H9 (cell line): Measurements from ENCODE around the gene PADI6. TPM values are rescaled to one million over a fixed set of nuclear protein-coding genes. Genes with fewer than 3 reads are reported as not detected.

ENCODE experiments used
- DNase-seq: peaks from one replicate; pipeline ENCODE4 v3.0.0-alpha.2; 2017
- H2AFZ ChIP-seq: one replicate; pipeline ENCODE4 v1.6.1; 2013; ENCODE audit warnings: mild to moderate bottlenecking, low read length, control low read depth, moderate library complexity
- H2AK5ac ChIP-seq: 2 replicates; pipeline ENCODE4 v1.6.1; 2013; ENCODE audit warnings: low read length, control low read depth, mixed read lengths; ENCODE audit not compliant: insufficient read length
- H2BK120ac ChIP-seq: one replicate; pipeline ENCODE4 v1.6.1; 2013; ENCODE audit warnings: low read depth, mild to moderate bottlenecking, low read length, control low read depth, inconsistent platforms; ENCODE audit not compliant: poor library complexity, severe bottlenecking
- H2BK12ac ChIP-seq: 2 replicates; pipeline ENCODE4 v1.6.1; 2013; ENCODE audit warnings: low read length, control low read depth, mixed read lengths, low read depth; ENCODE audit not compliant: insufficient read length
- H2BK15ac ChIP-seq: 2 replicates; pipeline ENCODE4 v1.6.1; 2013; ENCODE audit warnings: low read depth, low read length, control low read depth
- H2BK20ac ChIP-seq: one replicate; pipeline ENCODE4 v1.6.1; 2013; ENCODE audit warnings: low read depth, mild to moderate bottlenecking, low read length, control low read depth, inconsistent platforms; ENCODE audit not compliant: poor library complexity, severe bottlenecking
- H2BK5ac ChIP-seq: 2 replicates; pipeline ENCODE4 v1.6.1; 2013; ENCODE audit warnings: low read length, control low read depth, mixed read lengths; ENCODE audit not compliant: insufficient read length
- H3K14ac ChIP-seq: 2 replicates; pipeline ENCODE4 v1.6.1; 2013; ENCODE audit warnings: low read length, control low read depth; ENCODE audit not compliant: insufficient read depth
- H3K18ac ChIP-seq: 2 replicates; pipeline ENCODE4 v1.6.1; 2013; ENCODE audit warnings: low read depth, mild to moderate bottlenecking, mixed read lengths, low read length, control low read depth; ENCODE audit not compliant: insufficient read length
- H3K23ac ChIP-seq: 2 replicates; pipeline ENCODE4 v1.6.1; 2013; ENCODE audit warnings: low read length, control low read depth, mixed read lengths, low read depth; ENCODE audit not compliant: insufficient read length
- H3K23me2 ChIP-seq: 2 replicates; pipeline ENCODE4 v1.6.1; 2013; ENCODE audit warnings: low read depth, mild to moderate bottlenecking, mixed read lengths, low read length, control low read depth; ENCODE audit not compliant: insufficient read length, poor library complexity, severe bottlenecking
- H3K27ac ChIP-seq: 2 replicates; pipeline ENCODE4 v1.5.1; 2013; ENCODE audit warnings: low read length, control low read depth, mixed read lengths, low read depth; ENCODE audit not compliant: insufficient read length
- H3K27me3 ChIP-seq: 2 replicates; pipeline ENCODE4 v1.6.1; 2013; ENCODE audit warnings: low read length, control low read depth, inconsistent platforms; ENCODE audit not compliant: insufficient read depth
- H3K4ac ChIP-seq: 2 replicates; pipeline ENCODE4 v1.6.1; 2013; ENCODE audit warnings: low read depth, mild to moderate bottlenecking, control low read depth, inconsistent platforms, low read length, moderate library complexity
- H3K4me1 ChIP-seq: 2 replicates; pipeline ENCODE4 v1.6.1; 2013; ENCODE audit warnings: low read length, control low read depth, inconsistent platforms; ENCODE audit not compliant: insufficient read depth
- H3K4me2 ChIP-seq: 2 replicates; pipeline ENCODE4 v1.6.1; 2013; ENCODE audit warnings: low read length, control low read depth, mixed read lengths; ENCODE audit not compliant: insufficient read length, insufficient read depth
- H3K56ac ChIP-seq: 2 replicates; pipeline ENCODE4 v1.6.1; 2013; ENCODE audit warnings: low read depth, mild to moderate bottlenecking, mixed read lengths, low read length, control low read depth; ENCODE audit not compliant: insufficient read length
- H3K79me1 ChIP-seq: 2 replicates; pipeline ENCODE4 v1.6.1; 2013; ENCODE audit warnings: low read depth, mild to moderate bottlenecking, moderate library complexity, low read length, control low read depth, inconsistent platforms; ENCODE audit not compliant: insufficient read depth, poor library complexity, severe bottlenecking
- H3K79me2 ChIP-seq: 2 replicates; pipeline ENCODE4 v1.6.1; 2013; ENCODE audit warnings: low read length, control low read depth, inconsistent platforms; ENCODE audit not compliant: insufficient read depth
- H3K9ac ChIP-seq: 2 replicates; pipeline ENCODE4 v1.6.1; 2013; ENCODE audit warnings: low read length, control low read depth, mixed read lengths; ENCODE audit not compliant: insufficient read length; ENCODE audit errors: extremely low read depth
- H3K9me3 ChIP-seq: one replicate; pipeline ENCODE4 v1.6.1; 2013; ENCODE audit warnings: low read depth, low read length, inconsistent platforms; ENCODE audit not compliant: control insufficient read depth
- H3T11ph ChIP-seq: one replicate; pipeline ENCODE4 v1.6.1; 2013; ENCODE audit warnings: mild to moderate bottlenecking, low read length, control low read depth, inconsistent platforms
- H4K20me1 ChIP-seq: one replicate; pipeline ENCODE4 v1.6.1; 2013; ENCODE audit not compliant: control insufficient read depth, insufficient read length, insufficient read depth
- H4K5ac ChIP-seq: 2 replicates; pipeline ENCODE4 v1.6.1; 2013; ENCODE audit warnings: low read depth, mild to moderate bottlenecking, mixed read lengths, low read length, control low read depth; ENCODE audit not compliant: insufficient read length
- H4K8ac ChIP-seq: replicated peaks from 2 replicates; pipeline ENCODE4 v1.6.1; 2013; ENCODE audit warnings: low read length, control low read depth, mixed read lengths, low read depth; ENCODE audit not compliant: insufficient read length
- H4K91ac ChIP-seq: 2 replicates; pipeline ENCODE4 v1.6.1; 2013; ENCODE audit warnings: low read depth, mild to moderate bottlenecking, moderate library complexity, mixed read lengths, low read length, control low read depth; ENCODE audit not compliant: insufficient read length
- H3K27ac Mint-ChIP-seq, 3 experiments: 2 replicates in 2 of 3; 3 replicates in 1 of 3; pipeline ENCODE4 v1.8.0; 2020 to 2021; ENCODE audit warnings: mixed read lengths in 3 of 3, mild to moderate bottlenecking in 1 of 3, moderate library complexity in 1 of 3
- H3K27me3 Mint-ChIP-seq: 2 replicates; pipeline ENCODE4 v1.8.0; 2021; ENCODE audit warnings: low read depth, mild to moderate bottlenecking, moderate library complexity, mixed read lengths
- H3K36me3 Mint-ChIP-seq, 3 experiments: 2 replicates in 2 of 3; 3 replicates in 1 of 3; pipeline ENCODE4 v1.8.0; 2020 to 2021; ENCODE audit warnings: low read depth in 3 of 3, mixed read lengths in 3 of 3; ENCODE audit not compliant: insufficient read depth in 1 of 3
- H3K4me1 Mint-ChIP-seq, 2 experiments: 2 replicates each; pipeline ENCODE4 v1.8.0; 2020; ENCODE audit warnings: mixed read lengths in 2 of 2
- H3K4me3 Mint-ChIP-seq, 2 experiments: 2 replicates in 1 of 2; 3 replicates in 1 of 2; pipeline ENCODE4 v1.8.0; 2020 to 2021; ENCODE audit warnings: mild to moderate bottlenecking in 2 of 2, mixed read lengths in 2 of 2, moderate library complexity in 1 of 2
- H3K9me3 Mint-ChIP-seq, 2 experiments: 2 replicates in 1 of 2; 3 replicates in 1 of 2; pipeline ENCODE4 v1.8.0; 2020; ENCODE audit warnings: mild to moderate bottlenecking in 2 of 2, mixed read lengths in 2 of 2, moderate library complexity in 1 of 2
- WGBS: extraction: QIAGEN DNeasy Blood & Tissue Kit; methylation state at CpG from one replicate; pipeline ENCODE4 v1.1.7; 2013; ENCODE audit warnings: missing lambda C conversion rate, low lambda C conversion rate, mixed read lengths; ENCODE audit not compliant: insufficient read length; ENCODE audit errors: extremely low coverage; 5-methylcytosine and 5-hydroxymethylcytosine counted together
- total RNA-seq: library from RNA; stranded (reverse); gene quantifications from 2 replicates; pipeline ENCODE4 v1.2.1, GENCODE V29; 2021
- TF ChIP-seq, protein P1 (sequence below): fragments of 200-600 bp; sonication (generic); conservative IDR thresholded peaks from 3 replicates; pipeline ENCODE4 v1.8.0; 2021; ENCODE audit warnings: antibody characterized with exemption, mild to moderate bottlenecking

Gene PADI6
- total RNA-seq, 1 experiment from 2014 or later = not detected

DNA sequence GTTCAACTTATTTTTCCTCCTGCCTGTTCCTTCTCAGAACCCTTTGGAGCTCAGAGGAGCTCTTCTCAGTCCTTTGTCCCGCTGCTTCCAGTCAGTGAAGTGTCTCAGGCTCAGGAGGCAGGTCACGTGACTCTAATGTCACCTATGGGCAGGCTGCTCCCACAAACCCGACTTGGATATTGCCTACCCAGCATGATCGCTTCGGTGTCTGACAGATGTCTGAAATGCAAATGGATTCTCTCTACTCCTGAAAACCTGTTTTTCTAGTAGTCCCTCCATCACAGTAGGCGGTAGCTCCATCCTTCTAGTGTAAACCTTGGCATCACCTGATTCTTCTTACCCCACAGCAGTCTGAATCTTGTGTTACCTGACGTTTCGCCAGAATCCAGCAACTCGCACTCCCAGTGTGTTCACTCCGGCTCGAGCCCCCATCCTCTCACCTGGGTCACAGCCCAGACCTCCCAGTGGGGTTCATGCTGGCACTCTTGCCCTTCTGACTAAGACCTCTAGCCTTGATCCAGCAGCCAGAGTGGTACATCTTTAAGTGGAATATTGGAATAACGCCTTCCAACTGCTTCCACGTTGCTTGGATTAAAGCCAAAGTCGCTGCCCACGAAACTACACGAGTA is 5.4 kb downstream of the PADI6 start:
- Histone ChIP-seq H3K27me3 (no peaks in the 10 kb centered on the region), H2BK20ac (no peak overlapping the region), H2BK15ac (no peak overlapping the region), H3T11ph (no peak overlapping the region), H3K14ac (peak overlapping the region; percentile 2; the same call in 1 of the 2 replicates), H2AFZ (no peak overlapping the region), H3K9me3 (no peaks in the 10 kb centered on the region), H3K27ac (no peak overlapping the region), H3K56ac (no peak overlapping the region), H2BK120ac (no peak overlapping the region), H3K23me2 (no peaks in the 10 kb centered on the region), H3K79me1 (no peaks in the 10 kb centered on the region), H3K23ac (no peak overlapping the region), H3K4me1 (peaks cover 8% of the 10 kb centered on the region; the same call in 1 of the 2 replicates), H3K9ac (no peak overlapping the region), H3K4me2 (peak overlapping the region; percentile 36), H3K18ac (peak overlapping the region; percentile 12), H3K79me2 (no peaks in the 10 kb centered on the region), H2BK5ac (no peak overlapping the region), H4K20me1 (no peaks in the 10 kb centered on the region), H2BK12ac (no peak overlapping the region), H4K5ac (no peak overlapping the region), H4K91ac (no peak overlapping the region), H4K8ac (no peak overlapping the region), H3K4ac (no peak overlapping the region), H2AK5ac (no peak overlapping the region)
- DNase-seq = peak; percentile 69
- Mint-ChIP-seq H3K4me1 (peaks cover 33 to 34% of the 10 kb centered on the region in 2 experiments), H3K27ac (peak overlapping the region in 1 of 3 experiments; percentile 81; a peak in 1 of 7 replicates), H3K4me3 (peak overlapping the region; percentile 4 to 34; a peak in 3 of 5 replicates), H3K27me3 (peaks cover 11% of the 10 kb centered on the region), H3K9me3 (no peaks in the 10 kb centered on the region; a peak in 1 of 5 replicates), H3K36me3 (no peaks in the 10 kb centered on the region)
- no CpG with 5 or more reads among the region's 16 CpGs for WGBS
- TF ChIP-seq, protein P1, sequence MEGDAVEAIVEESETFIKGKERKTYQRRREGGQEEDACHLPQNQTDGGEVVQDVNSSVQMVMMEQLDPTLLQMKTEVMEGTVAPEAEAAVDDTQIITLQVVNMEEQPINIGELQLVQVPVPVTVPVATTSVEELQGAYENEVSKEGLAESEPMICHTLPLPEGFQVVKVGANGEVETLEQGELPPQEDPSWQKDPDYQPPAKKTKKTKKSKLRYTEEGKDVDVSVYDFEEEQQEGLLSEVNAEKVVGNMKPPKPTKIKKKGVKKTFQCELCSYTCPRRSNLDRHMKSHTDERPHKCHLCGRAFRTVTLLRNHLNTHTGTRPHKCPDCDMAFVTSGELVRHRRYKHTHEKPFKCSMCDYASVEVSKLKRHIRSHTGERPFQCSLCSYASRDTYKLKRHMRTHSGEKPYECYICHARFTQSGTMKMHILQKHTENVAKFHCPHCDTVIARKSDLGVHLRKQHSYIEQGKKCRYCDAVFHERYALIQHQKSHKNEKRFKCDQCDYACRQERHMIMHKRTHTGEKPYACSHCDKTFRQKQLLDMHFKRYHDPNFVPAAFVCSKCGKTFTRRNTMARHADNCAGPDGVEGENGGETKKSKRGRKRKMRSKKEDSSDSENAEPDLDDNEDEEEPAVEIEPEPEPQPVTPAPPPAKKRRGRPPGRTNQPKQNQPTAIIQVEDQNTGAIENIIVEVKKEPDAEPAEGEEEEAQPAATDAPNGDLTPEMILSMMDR = no peak
